Colonic mucosa (tissue), 4 donors: Measurements from ENCODE around the gene ZDHHC11. TPM values are rescaled to one million over a fixed set of nuclear protein-coding genes. Genes with fewer than 3 reads are reported as not detected.

Source experiments
- DNase-seq: peaks from one replicate; pipeline ENCODE4 v3.0.0-alpha.2; 2020
- H3K27ac ChIP-seq: fragments of 200-600 bp; one replicate; pipeline ENCODE4 v1.8.0; 2021
- H3K27me3 ChIP-seq: fragments of 200-600 bp; one replicate; pipeline ENCODE4 v1.8.0; 2021
- H3K36me3 ChIP-seq: fragments of 200-600 bp; one replicate; pipeline ENCODE4 v1.8.0; 2021
- H3K4me1 ChIP-seq: fragments of 200-600 bp; one replicate; pipeline ENCODE4 v1.8.0; 2021; ENCODE audit warnings: mild to moderate bottlenecking
- H3K4me3 ChIP-seq: fragments of 200-600 bp; one replicate; pipeline ENCODE4 v1.8.0; 2021
- H3K9ac ChIP-seq, 2 donors: one replicate each; pipeline ENCODE4 v1.7.0; 2013; ENCODE audit warnings: control low read depth in 2 of 2, low read depth in 2 of 2, low read length in 2 of 2
- H3K9me3 ChIP-seq: fragments of 200-600 bp; one replicate; pipeline ENCODE4 v1.8.0; 2021
- intact Hi-C: fragments of 100-400 bp; cut with DNase I; formaldehyde crosslinking; loops from one replicate; pipeline ENCODE4 v1.14.1; 2022
- total RNA-seq, 2 donors: library from RNA; stranded (reverse); fragmentation: NEBNext Ultra II Directional in 1 of 2; extraction: Animal tissue kit (Norgen Biotek cat#: 25700) in 1 of 2; gene quantifications; one replicate each; pipeline ENCODE4 v1.2.1, GENCODE V29; 2021
- TF ChIP-seq, protein P1 (sequence below): fragments of 200-600 bp; IDR thresholded peaks from one replicate; pipeline ENCODE4 v1.8.0; 2022; ENCODE audit warnings: antibody characterized with exemption, mild to moderate bottlenecking
- donor health status: healthy.
- donor health status: DM: no; HTN: no; CAD: no.
- donor health status: DM: no; HTN: no; CAD: no.

The ZDHHC11 gene
- total RNA-seq, 2 donors from 2014 or later = 2.9 to 7.8 TPM

DNA sequence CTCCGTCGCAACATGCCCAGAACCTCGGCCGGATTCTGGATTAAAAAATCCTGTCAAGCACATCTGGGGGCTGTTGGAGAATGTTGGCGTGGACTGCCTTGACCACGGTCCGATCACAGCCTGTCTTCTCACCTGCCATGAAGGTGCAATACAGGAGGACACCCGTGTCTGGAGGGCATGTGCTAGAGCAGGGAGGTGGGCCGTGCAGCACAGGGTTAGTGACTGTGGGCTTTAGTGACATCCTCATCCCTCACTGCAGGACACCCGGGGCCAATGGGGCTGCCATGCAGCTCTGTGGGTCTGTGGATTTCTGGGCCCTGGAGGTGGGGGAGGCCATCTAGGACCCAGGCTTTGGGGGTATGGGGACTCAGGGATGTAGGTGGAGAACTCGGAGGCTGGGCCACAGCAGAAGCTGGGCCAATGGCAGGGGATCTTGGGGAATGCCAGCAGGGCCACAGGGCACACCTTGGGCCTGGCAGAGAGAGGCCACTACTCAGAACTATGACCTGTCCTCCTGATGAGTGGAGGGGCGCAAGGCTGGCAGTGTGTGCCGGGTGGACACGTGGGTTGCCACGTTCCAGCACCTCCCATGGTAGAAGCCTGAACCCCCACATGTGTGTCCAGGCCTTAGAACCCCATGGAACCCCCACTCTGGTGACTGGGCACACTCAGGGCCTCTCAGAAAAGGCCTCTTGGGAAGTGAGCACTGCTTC, 89.6 kb downstream of the ZDHHC11 start:
- H3K27me3 ChIP-seq = no peaks in the 10 kb centered on the region
- no peak overlapping the region for H3K4me3 ChIP-seq
- H3K9ac ChIP-seq = no peak overlapping the region
- TF ChIP-seq, protein P1, sequence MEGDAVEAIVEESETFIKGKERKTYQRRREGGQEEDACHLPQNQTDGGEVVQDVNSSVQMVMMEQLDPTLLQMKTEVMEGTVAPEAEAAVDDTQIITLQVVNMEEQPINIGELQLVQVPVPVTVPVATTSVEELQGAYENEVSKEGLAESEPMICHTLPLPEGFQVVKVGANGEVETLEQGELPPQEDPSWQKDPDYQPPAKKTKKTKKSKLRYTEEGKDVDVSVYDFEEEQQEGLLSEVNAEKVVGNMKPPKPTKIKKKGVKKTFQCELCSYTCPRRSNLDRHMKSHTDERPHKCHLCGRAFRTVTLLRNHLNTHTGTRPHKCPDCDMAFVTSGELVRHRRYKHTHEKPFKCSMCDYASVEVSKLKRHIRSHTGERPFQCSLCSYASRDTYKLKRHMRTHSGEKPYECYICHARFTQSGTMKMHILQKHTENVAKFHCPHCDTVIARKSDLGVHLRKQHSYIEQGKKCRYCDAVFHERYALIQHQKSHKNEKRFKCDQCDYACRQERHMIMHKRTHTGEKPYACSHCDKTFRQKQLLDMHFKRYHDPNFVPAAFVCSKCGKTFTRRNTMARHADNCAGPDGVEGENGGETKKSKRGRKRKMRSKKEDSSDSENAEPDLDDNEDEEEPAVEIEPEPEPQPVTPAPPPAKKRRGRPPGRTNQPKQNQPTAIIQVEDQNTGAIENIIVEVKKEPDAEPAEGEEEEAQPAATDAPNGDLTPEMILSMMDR = no peak
- intact Hi-C loops = no loop called here
- DNase-seq = peak; percentile 18
- no peaks in the 10 kb centered on the region for H3K9me3 ChIP-seq
- no peak overlapping the region for H3K27ac ChIP-seq
- H3K36me3 ChIP-seq = no peaks in the 10 kb centered on the region
- H3K4me1 ChIP-seq = peaks cover 21% of the 10 kb centered on the region

DNA sequence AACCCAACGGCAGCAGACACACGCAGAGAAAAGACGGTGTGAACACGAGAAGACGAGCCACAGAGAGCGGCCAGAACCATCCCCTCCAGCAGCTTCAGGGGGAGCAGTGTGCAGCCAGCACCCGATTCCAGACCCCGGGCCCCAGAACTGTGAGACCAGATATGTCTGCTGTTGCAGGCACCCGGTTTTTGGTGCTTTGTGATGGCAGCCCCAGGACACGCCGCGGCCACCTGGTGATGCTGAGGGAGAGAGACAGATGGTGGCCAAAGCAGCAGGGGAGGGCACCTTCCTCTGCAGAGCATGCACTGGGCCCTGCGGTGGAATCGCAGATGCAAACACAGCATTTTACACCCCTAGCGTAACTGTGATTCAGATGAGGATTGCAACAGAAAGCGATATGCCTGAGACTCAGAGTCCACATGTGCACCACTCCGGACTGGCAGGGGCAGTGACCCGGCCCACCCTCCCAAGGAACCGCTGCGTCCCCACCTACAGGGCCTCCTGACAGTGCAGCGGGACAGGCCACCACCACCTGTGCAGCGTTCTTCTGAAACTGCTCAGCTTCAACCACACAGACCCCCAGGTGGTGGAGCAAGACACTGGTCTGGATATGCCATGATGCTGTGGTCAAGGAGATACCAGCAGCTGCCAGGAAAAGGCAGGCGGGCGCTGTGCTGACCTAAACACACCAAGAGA, 90.3 kb downstream of the ZDHHC11 start:
- TF ChIP-seq, protein P1 = no peak
- Histone ChIP-seq H3K9ac (no peak overlapping the region), H3K27me3 (no peaks in the 10 kb centered on the region), H3K36me3 (no peaks in the 10 kb centered on the region), H3K4me1 (peaks cover 21% of the 10 kb centered on the region), H3K4me3 (no peak overlapping the region), H3K27ac (no peak overlapping the region), H3K9me3 (no peaks in the 10 kb centered on the region)
- intact Hi-C loops = no loop called here
- DNase-seq = peak; percentile 17

DNA sequence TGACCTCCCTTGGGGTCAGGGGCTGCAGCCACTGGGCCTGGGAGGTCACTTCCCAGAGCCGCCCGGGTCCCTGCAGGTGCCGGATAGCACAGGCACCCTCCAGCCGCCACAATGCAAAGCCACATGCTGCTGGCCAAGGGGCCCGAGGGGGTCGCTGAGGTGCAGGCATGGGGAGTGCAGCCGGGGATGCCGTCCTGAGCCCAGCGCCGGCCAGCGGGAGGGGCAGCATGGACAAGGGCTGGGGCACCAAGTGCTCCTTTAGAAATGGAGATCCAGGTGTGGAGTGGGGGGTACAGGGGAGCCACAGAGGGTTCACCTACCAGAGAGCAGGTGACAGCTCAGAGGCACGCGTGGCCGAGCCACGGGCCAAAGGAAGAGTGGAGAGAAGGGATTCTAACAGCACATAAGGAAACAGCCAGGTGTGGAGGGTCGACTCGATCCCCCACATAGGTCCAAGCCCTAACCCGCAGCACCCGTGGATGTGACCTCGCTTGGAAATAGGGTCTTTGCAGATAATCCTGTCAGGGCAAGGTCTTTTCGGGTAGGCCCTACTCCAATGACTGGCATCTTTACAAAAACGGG, 90.9 kb downstream of the ZDHHC11 start:
- no peaks in the 10 kb centered on the region for H3K36me3 ChIP-seq
- H3K27ac ChIP-seq = no peak overlapping the region
- H3K9ac ChIP-seq = no peak overlapping the region
- peaks cover 21% of the 10 kb centered on the region for H3K4me1 ChIP-seq
- intact Hi-C loops = no loop called here
- no peaks in the 10 kb centered on the region for H3K27me3 ChIP-seq
- H3K9me3 ChIP-seq = no peaks in the 10 kb centered on the region
- TF ChIP-seq, protein P1 = no peak
- DNase-seq = peak; percentile 20
- H3K4me3 ChIP-seq = no peak overlapping the region

DNA sequence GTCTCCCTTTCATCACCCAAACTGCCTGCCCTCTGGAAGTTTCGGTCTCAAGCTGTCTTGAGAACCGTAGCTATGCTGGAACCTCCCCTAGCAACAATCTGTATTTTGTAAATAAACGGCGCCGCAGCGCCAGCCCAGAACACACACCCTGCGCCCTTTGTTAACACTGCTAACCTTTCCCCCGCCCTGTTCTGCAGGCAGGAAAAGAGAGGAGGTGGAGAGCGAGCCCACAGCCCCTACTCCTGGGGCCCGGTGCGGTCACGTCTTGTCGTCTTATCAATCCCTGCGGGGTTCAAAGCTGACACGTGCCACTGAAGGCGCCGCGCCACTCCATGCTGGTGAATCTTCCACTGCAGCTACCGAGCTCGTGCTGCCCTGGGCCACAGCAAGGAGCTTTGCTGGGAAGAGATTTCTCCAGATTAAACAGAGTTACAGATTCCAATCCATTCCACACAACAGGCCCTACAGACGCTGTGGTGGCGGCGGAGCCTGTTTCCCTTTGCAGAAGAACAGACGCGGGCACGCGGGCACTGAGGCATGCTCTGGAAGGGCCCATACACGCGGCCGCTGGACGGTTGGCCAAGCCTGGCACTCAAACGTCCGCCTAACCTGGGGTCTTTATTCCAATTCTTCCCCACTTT, 91.6 kb downstream of the ZDHHC11 start:
- Histone ChIP-seq H3K4me3 (peak overlapping the region; percentile 8), H3K36me3 (no peaks in the 10 kb centered on the region), H3K27me3 (no peaks in the 10 kb centered on the region), H3K27ac (peak overlapping the region; percentile 7), H3K9me3 (no peaks in the 10 kb centered on the region), H3K4me1 (peaks cover 21% of the 10 kb centered on the region), H3K9ac (peak overlapping the region in 1 of 2 donors; percentile 76)
- intact Hi-C loops = no loop called here
- TF ChIP-seq, protein P1 = no peak
- DNase-seq = peak; percentile 84

DNA sequence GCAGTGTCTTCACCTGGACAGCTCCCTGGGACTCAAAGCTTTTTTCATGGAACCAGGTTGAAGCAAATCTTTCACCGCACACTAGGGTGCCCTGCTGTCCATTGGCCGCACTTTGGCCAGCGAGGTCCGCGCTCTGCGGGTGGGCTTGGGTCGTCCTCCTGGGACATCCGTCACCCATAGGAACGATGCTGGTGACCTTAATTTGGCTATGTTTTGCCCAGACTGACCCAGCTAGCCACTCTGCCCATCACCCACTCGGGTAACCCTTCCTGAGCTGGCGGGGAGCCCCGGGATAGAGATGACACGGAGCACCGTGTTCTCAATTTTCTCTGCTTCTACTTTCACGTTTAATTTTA, 92.1 kb downstream of the ZDHHC11 start:
- intact Hi-C loops = no loop called here
- Histone ChIP-seq H3K9ac (peak overlapping the region; percentile 59 to 76), H3K27ac (peak overlapping the region; percentile 7), H3K27me3 (no peaks in the 10 kb centered on the region), H3K4me3 (peak overlapping the region; percentile 8), H3K9me3 (no peaks in the 10 kb centered on the region), H3K4me1 (peaks cover 21% of the 10 kb centered on the region), H3K36me3 (no peaks in the 10 kb centered on the region)
- DNase-seq = peak; percentile 27
- TF ChIP-seq, protein P1 = no peak
